Natural killer cell (primary cell): ENCODE measurements around the gene MRPL10. TPM values are rescaled to one million over a fixed set of nuclear protein-coding genes. Genes with fewer than 3 reads are reported as not detected.

Source experiments
- ATAC-seq, 3 donors: fragments of 150-1000 bp in 2 of 3; fragments of 200-7000 bp in 1 of 3; cut with Tn5 transposase; 1 replicate in 1 of 3; 2 replicates in 2 of 3; pipeline ENCODE4 v1.10.0; 2021; ENCODE audit warnings: mild to moderate bottlenecking in 2 of 3, moderate library complexity in 2 of 3
- DNase-seq, 2 donors: peaks; one replicate each; pipeline versions ENCODE4 v3.0.0 to v3.0.0-alpha.2; 2013 to 2021; ENCODE audit warnings: mixed read lengths in 1 of 2
- H3K27ac ChIP-seq: one replicate; pipeline ENCODE4 v1.5.1; 2013; ENCODE audit warnings: mild to moderate bottlenecking, low read length
- H3K27me3 ChIP-seq: one replicate; pipeline ENCODE4 v1.6.1; 2013; ENCODE audit warnings: low read length; ENCODE audit not compliant: control insufficient read depth, insufficient read depth
- H3K36me3 ChIP-seq: one replicate; pipeline ENCODE4 v1.6.1; 2013; ENCODE audit warnings: low read length; ENCODE audit not compliant: control insufficient read depth, insufficient read depth
- H3K4me1 ChIP-seq: one replicate; pipeline ENCODE4 v1.6.1; 2013; ENCODE audit warnings: low read length; ENCODE audit not compliant: control insufficient read depth, insufficient read depth
- H3K4me3 ChIP-seq: one replicate; pipeline ENCODE4 v1.5.1; 2013; ENCODE audit warnings: low read length
- H3K9me3 ChIP-seq: one replicate; pipeline ENCODE4 v1.6.1; 2013; ENCODE audit warnings: low read length; ENCODE audit not compliant: control insufficient read depth, insufficient read depth
- H3K27ac Mint-ChIP-seq, 2 donors: one replicate each; pipeline ENCODE4 v1.8.0; 2022; ENCODE audit warnings: mild to moderate bottlenecking in 2 of 2, mixed read lengths in 2 of 2, moderate library complexity in 1 of 2
- H3K27me3 Mint-ChIP-seq, 2 donors: one replicate each; pipeline ENCODE4 v1.8.0; 2022; ENCODE audit warnings: low read depth in 2 of 2, mixed read lengths in 2 of 2
- H3K36me3 Mint-ChIP-seq: one replicate; pipeline ENCODE4 v1.8.0; 2022; ENCODE audit warnings: mixed read lengths
- H3K4me1 Mint-ChIP-seq, 2 donors: one replicate each; pipeline ENCODE4 v1.8.0; 2022; ENCODE audit warnings: mixed read lengths in 2 of 2
- H3K4me3 Mint-ChIP-seq: one replicate; pipeline ENCODE4 v1.8.0; 2022; ENCODE audit warnings: mild to moderate bottlenecking, moderate library complexity, mixed read lengths
- H3K9me3 Mint-ChIP-seq, 2 donors: one replicate each; pipeline ENCODE4 v1.8.0; 2022; ENCODE audit warnings: mixed read lengths in 2 of 2
- CTCF ChIP-seq: fragments of 200-600 bp; IDR thresholded peaks from one replicate; pipeline ENCODE4 v1.8.0; 2022; ENCODE audit warnings: antibody characterized with exemption
- WGBS: methylation state at CpG from one replicate; pipeline ENCODE4 v1.1.7; 2013; ENCODE audit warnings: missing lambda C conversion rate; ENCODE audit not compliant: insufficient coverage; 5-methylcytosine and 5-hydroxymethylcytosine counted together
- intact Hi-C: fragments of 100-400 bp; cut with micrococcal nuclease; formaldehyde crosslinking; loops from one replicate; pipeline ENCODE4 v1.14.2; 2022
- total RNA-seq, 4 donors: library from RNA; stranded (reverse); fragments of 120-200 nt in 1 of 4; gene quantifications; one replicate each; pipeline versions ENCODE4 v1.2.3 to v1.2.4, GENCODE V29; 2013 to 2022

Gene MRPL10
- total RNA-seq, 3 donors from 2014 or later (not counting 1 experiment from before 2014, with no cell fraction given): 106 to 232 (median 144) TPM

- Mint-ChIP-seq H3K4me1 (peaks cover 37 to 45% of the 10 kb centered on the region in 2 donors), H3K27me3 (no peaks in the 10 kb centered on the region), H3K36me3 (no peaks in the 10 kb centered on the region), H3K27ac (peak overlapping the region; percentile 96 to 98), H3K9me3 (no peaks in the 10 kb centered on the region), H3K4me3 (peak overlapping the region; percentile 96)
- ATAC-seq (no peak), DNase-seq (no peak)
- no peak for TF ChIP-seq CTCF
- WGBS: 12% methylated on average over 6 of the region's 7 CpGs
- intact Hi-C loops: loop anchor here (1.0 to 10.0 kb wide), 4 partner anchors 11 to 213 kb away; partner anchors contain the start of genes NFE2L1, OSBPL7 and PNPO
- peaks cover 41% of the 10 kb centered on the region for H3K4me1 ChIP-seq
- H3K9me3 ChIP-seq: no peaks in the 10 kb centered on the region
- peaks cover 17% of the 10 kb centered on the region for H3K36me3 ChIP-seq
- peak overlapping the region; percentile 93 for H3K27ac ChIP-seq
- no peaks in the 10 kb centered on the region for H3K27me3 ChIP-seq
- peak overlapping the region; percentile 70 for H3K4me3 ChIP-seq
These were observed 590 bp upstream of the MRPL10 start for GRCh38 chr17:47831934-47832327.

GRCh38 chr17:47830396-47831002 is 842 bp downstream of the MRPL10 start:
- H3K9me3 Mint-ChIP-seq: no peaks in the 10 kb centered on the region
- peaks cover 37 to 46% of the 10 kb centered on the region in 2 donors for H3K4me1 Mint-ChIP-seq
- 60% methylated on average over 17 of the region's 18 CpGs for whole genome bisulfite sequencing
- H3K4me1 ChIP-seq: peaks cover 41% of the 10 kb centered on the region
- peaks cover 26% of the 10 kb centered on the region for H3K36me3 ChIP-seq
- no peak for TF ChIP-seq CTCF
- H3K27me3 Mint-ChIP-seq: no peaks in the 10 kb centered on the region
- no peaks in the 10 kb centered on the region for H3K27me3 ChIP-seq
- no peaks in the 10 kb centered on the region for H3K36me3 Mint-ChIP-seq
- ATAC-seq (peak in 2 of 3 donors; percentile 3 to 11), DNase-seq (peak in 1 of 2 donors; percentile 36)
- H3K4me3 Mint-ChIP-seq: peak overlapping the region; percentile 96
- intact Hi-C loops: loop anchor here (1.0 to 10.0 kb wide), 4 partner anchors 9 to 214 kb away; partner anchors contain the start of genes NFE2L1, OSBPL7 and PNPO
- peak overlapping the region; percentile 96 to 98 for H3K27ac Mint-ChIP-seq
- peak overlapping the region; percentile 93 for H3K27ac ChIP-seq
- peak overlapping the region; percentile 70 for H3K4me3 ChIP-seq
- H3K9me3 ChIP-seq: no peaks in the 10 kb centered on the region

- H3K4me1 Mint-ChIP-seq: peaks cover 37 to 50% of the 10 kb centered on the region in 2 donors
- H3K4me3 Mint-ChIP-seq: peak overlapping the region; percentile 96
- peak; percentile 68 to 86 (median 80) for ATAC-seq
- Histone ChIP-seq H3K27me3 (no peaks in the 10 kb centered on the region), H3K9me3 (no peaks in the 10 kb centered on the region), H3K4me1 (peaks cover 41% of the 10 kb centered on the region), H3K27ac (peak overlapping the region; percentile 93), H3K36me3 (peaks cover 30% of the 10 kb centered on the region), H3K4me3 (peak overlapping the region; percentile 70)
- H3K27ac Mint-ChIP-seq: peak overlapping the region; percentile 96 to 98
- H3K36me3 Mint-ChIP-seq: no peaks in the 10 kb centered on the region
- TF ChIP-seq CTCF: no peak
- intact Hi-C loops: loop anchor here (1.0 to 10.0 kb wide), 4 partner anchors 20 to 215 kb away; partner anchors contain the start of genes NFE2L1, PNPO and TBX21
- 50% methylated on average over 2 of the region's 3 CpGs for WGBS
- no peaks in the 10 kb centered on the region for H3K9me3 Mint-ChIP-seq
- peak; percentile 67 to 91 for DNase-seq
- no peaks in the 10 kb centered on the region for H3K27me3 Mint-ChIP-seq
These were observed 1.5 kb downstream of the MRPL10 start for GRCh38 chr17:47829870-47830269.
